ENCODE data around the gene DLGAP1.

DNA sequence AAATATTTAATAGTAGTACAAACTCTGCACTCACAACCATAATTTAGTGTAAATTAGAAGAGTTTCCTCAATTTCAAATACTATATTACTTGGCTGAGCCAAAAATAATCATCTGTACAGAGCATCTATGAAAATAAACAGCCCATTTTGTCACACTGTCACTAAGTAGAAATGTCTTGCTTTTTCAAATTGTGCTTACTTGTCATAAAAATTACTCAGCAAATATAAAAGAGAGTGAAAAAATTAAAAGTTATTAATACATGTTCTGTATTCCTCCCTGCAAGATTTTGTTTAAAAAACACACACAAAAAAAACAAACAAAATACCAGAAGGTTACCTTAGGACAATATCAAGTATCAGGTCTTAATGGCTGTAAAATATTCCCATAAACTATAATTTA lies 155.7 kb downstream of the DLGAP1 start:
- no peak for TF ChIP-seq POLR2A (IDR thresholded peaks at IDR 0.05; ENCODE audit: low read depth)
- no peak for TF ChIP-seq CTCF (IDR thresholded peaks at IDR 0.05)
